Skeletal muscle satellite cell (primary cell): ENCODE results near the gene PPP1R3D.

Experiments used
- H3K27me3 ChIP-seq: 2 replicates; pipeline ENCODE4 v1.7.0; 2013; ENCODE audit warnings: low read length; ENCODE audit not compliant: control insufficient read depth, insufficient read depth
- H3K36me3 ChIP-seq: 2 replicates; pipeline ENCODE4 v1.7.0; 2013; ENCODE audit warnings: mild to moderate bottlenecking, control low read depth, low read length; ENCODE audit not compliant: insufficient read depth
- H3K4me1 ChIP-seq: 2 replicates; pipeline ENCODE4 v1.7.0; 2013; ENCODE audit warnings: low read length; ENCODE audit not compliant: control insufficient read depth, insufficient read depth
- H3K4me2 ChIP-seq: 2 replicates; pipeline ENCODE4 v1.7.0; 2013; ENCODE audit warnings: mild to moderate bottlenecking, low read length
- H3K4me3 ChIP-seq: 2 replicates; pipeline ENCODE4 v1.7.0; 2013; ENCODE audit warnings: low read length
- H3K9ac ChIP-seq: 2 replicates; pipeline ENCODE4 v1.7.0; 2013; ENCODE audit warnings: mild to moderate bottlenecking, low read depth, low read length, moderate library complexity
- H3K9me3 ChIP-seq: replicated peaks from 2 replicates; pipeline ENCODE4 v1.7.0; 2013; ENCODE audit warnings: mild to moderate bottlenecking, control low read depth, low read length

Gene PPP1R3D

DNA sequence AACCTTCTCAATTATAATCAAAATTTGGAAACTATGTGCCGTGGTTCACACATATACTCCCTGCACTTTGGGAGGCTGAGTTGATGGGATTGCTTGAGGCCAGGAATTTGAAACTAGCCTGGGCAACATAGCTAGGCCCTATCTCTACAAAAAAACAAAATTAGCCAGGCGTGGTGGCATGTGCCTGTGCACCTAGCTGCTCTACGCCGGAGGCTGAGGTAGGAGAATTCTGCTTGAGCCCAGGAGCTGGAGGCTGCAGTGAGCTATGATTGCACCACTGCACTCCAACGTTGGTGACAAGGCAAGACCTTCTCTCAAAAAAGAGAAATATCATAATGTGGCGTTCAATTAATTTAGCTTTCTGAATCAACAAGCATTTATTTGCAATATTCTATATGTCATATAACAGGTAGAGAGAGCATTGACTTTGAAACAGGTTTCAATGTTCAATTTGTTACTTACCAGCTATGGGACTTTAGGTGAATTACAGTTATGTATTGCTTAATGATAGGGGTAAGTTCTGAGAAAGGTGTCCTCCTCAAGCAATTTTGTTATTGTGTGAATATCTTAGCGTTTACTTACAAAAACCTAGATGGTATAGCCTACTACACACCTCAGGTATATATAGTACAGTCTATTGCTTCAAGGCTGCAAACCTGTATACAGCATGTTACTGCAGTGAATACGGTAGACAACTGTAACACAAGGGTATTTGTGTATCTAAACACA, 4.5 kb downstream of the PPP1R3D start:
- H3K36me3 ChIP-seq, result no peaks in the 10 kb centered on the region
- no peak overlapping the region for H3K4me2 ChIP-seq
- H3K9ac ChIP-seq, result no peak overlapping the region
- no peaks in the 10 kb centered on the region for H3K9me3 ChIP-seq
- H3K4me1 ChIP-seq, result peaks cover 25% of the 10 kb centered on the region
- no peaks in the 10 kb centered on the region for H3K27me3 ChIP-seq
- no peak overlapping the region for H3K4me3 ChIP-seq

DNA sequence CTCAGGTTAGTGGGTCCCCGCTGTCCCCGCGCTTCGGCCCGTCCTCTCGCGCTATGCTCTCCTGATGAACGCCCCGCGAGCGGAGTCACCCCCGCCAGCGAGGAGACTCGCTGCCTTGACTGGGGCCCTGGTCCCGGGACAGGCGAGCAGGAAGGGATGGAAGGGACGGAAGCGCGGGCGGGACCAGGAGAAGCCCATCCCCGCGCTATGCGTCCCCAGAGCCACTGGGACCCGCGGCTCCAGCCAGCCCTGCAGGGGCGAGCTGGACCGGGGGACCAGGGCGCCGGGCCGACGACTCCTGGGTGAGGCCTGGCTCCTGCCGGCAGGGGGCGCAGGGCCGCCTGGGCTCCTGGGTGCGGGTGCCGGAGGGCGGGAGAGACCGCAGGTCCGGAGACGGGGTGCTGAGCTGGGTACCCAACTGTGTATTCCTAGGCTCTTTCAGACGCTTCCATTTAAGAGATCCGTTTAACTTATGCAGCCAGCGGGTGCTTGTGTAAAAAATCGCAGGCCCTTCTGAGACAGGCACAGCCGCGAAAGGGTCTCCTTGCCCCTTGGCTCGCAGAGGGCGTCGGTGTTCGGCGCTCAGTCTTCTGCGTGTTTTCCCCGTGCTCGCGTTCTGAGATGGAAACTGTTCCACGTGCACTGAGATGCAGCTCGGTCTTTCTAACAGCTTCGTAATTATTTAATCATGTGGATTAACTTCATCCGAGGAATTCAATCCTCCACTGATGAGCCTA, 6.1 kb downstream of the PPP1R3D start:
- H3K4me3 ChIP-seq, result peak overlapping the region; percentile 81
- no peaks in the 10 kb centered on the region for H3K36me3 ChIP-seq
- H3K9ac ChIP-seq, result peak overlapping the region; percentile 69
- no peaks in the 10 kb centered on the region for H3K27me3 ChIP-seq
- no peaks in the 10 kb centered on the region for H3K9me3 ChIP-seq
- H3K4me2 ChIP-seq, result peak overlapping the region; percentile 98
- H3K4me1 ChIP-seq, result peaks cover 20% of the 10 kb centered on the region

DNA sequence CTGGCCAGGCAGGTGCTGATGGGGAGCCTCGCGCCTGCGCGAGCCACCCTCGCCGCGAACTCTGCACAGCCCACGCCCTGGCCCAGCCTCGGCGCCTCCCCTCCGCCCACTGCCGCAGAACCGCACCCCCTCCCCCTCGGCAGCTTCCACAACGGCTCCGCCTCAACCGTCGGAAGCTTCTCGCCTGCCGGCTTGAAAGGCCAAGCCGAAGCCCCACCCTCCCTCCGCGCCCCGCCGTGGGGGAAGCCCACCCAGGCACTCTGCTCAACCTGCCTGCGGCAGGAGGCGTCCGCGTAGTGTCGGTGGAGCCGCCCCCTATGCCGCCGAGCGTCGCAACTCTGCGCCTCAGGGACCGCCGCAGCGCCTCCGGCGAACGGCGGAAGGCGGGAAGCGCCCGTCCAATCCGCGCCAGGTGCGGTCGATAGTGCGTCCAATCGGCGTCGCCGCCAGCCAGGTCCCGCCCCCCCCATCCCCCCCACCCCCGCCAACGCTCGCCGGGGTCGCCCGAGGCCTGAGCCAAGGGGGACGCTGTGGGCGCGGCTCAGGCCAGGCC, 6.7 kb downstream of the PPP1R3D start, which contains the start of gene SYCP2:
TSS of gene SYCP2 (minus strand) at position 342 of the 553 bp plus-strand sequence. CDS start 11,224 bp downstream, outside the sequence.
- H3K4me1 ChIP-seq, result peaks cover 13% of the 10 kb centered on the region
- peak within 1 kb of the TSS; percentile 98 for H3K4me2 ChIP-seq
- H3K9me3 ChIP-seq, result no peaks in the 10 kb centered on the region
- H3K4me3 ChIP-seq, result peak within 1 kb of the TSS; percentile 81
- peak within 1 kb of the TSS; percentile 69 for H3K9ac ChIP-seq
- H3K36me3 ChIP-seq, result no peaks in the 10 kb centered on the region
- H3K27me3 ChIP-seq, result no peaks in the 10 kb centered on the region

DNA sequence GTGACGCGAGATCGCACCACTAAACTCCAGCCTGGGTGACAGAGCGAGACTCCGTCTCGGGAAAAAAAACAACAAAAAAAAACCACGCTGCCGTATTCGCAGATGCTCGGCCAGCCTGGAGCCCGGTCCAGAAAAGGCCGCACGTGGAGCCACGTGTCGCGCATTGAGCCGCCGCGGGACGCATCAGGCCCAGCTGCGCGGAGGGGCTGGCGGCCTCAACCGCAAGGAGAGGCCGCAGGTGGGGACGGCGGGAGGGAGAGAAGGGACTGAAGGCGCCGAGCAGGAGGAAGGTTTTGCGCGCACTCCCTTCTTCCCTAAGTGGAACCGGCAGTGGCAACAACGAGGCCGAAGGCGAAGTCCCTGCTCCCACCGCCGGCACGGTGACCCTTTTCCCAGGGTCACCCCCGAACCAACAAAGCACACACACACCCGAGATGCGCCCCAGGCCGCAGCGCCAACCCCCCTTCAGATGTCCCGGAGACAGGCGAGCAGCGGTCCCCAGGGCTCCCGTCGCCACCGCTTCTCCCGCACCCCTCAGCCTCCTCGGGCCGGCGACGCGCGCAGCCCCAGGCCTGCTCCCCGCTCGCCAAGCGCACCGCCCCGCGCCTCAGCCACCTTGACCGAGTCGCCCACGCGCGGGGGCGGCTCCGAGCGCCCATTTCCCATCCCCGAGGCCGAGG, 7.3 kb downstream of the PPP1R3D start:
- Histone ChIP-seq H3K9ac (no peak overlapping the region), H3K9me3 (no peaks in the 10 kb centered on the region), H3K4me1 (peaks cover 7% of the 10 kb centered on the region), H3K4me3 (no peak overlapping the region), H3K4me2 (no peak overlapping the region), H3K27me3 (peaks cover 3% of the 10 kb centered on the region), H3K36me3 (no peaks in the 10 kb centered on the region)

DNA sequence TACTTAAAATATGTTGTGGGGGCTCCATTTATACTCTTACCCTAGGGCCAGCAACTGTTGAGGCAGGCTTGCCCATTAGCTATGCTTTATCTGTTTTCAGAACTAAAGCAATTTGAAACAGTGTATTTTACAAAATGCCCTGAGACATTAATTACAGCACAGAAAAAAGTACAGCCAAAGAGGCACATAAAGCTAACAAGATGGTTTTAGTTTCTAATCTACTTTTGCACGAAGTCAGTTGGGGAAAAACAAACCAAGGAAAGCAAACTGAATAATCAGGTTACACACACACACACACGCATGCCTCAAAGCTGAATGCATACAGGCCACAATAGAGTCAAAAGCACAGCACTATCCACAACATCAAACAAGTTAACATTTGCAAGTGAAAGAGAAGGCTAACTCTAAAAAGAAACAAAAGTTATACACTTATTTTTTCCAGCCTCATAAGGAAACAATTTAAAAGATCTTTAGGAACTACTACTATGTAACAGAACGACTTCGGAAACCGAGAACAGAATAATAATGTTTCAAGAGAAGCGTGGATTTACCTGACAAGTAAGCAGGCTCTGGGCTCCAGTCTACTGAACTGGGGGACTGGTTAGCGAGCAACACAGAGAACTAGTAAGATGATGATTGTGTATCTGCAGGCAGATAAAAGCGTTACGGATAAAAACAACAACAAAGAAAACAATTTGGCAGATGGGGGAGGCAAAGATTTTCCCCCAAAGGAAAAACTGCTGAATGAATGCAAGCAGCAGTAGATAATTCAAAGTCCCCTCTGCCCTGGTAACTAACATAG, 8.4 kb downstream of the PPP1R3D start:
- no peaks in the 10 kb centered on the region for H3K36me3 ChIP-seq
- no peaks in the 10 kb centered on the region for H3K9me3 ChIP-seq
- H3K4me2 ChIP-seq, result no peak overlapping the region
- H3K4me1 ChIP-seq, result peaks cover 4% of the 10 kb centered on the region
- peaks cover 12% of the 10 kb centered on the region for H3K27me3 ChIP-seq
- no peak overlapping the region for H3K9ac ChIP-seq
- no peak overlapping the region for H3K4me3 ChIP-seq

DNA sequence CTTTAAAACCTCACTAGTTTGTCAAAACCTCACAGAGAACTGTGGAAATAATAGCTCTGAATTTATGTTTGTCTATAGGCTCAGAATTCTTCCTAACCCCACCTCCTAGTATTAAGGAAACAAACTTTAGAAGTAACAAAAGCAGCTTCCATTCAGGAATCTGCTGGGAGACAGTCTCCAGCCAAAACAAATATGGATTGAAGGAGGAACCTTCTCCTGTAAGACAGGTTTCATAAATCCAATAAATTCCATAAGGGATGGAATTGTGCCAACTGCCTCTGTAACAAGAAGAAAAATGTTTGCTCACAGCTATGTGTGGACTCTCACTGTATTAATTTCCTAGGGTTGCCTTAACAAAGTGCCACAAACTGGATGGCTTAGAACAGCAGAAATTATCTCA, 14.2 kb downstream of the PPP1R3D start:
- Histone ChIP-seq H3K4me3 (no peak overlapping the region), H3K36me3 (no peaks in the 10 kb centered on the region), H3K4me1 (no peaks in the 10 kb centered on the region), H3K9me3 (no peaks in the 10 kb centered on the region), H3K9ac (no peak overlapping the region), H3K27me3 (peaks cover 30% of the 10 kb centered on the region), H3K4me2 (no peak overlapping the region)

DNA sequence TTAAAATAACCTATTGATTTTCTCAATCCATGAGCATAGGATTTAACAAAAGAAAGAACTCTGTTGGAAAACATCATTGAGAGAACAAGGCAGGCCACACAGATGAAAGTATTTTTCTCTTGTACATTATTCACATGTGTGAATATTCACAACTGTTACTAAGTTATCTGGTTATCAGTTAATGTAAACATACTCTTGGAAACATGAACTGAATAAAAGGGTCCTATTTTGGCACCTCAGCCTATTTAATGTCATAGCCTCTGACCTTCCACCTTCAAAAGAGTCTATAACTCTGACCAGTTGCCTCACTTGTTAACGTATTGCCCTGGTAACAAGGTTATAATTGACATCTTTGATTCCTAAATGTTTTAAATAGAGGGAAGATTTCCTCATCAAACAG, 14.7 kb downstream of the PPP1R3D start:
- Histone ChIP-seq H3K9me3 (no peaks in the 10 kb centered on the region), H3K4me1 (no peaks in the 10 kb centered on the region), H3K9ac (no peak overlapping the region), H3K36me3 (no peaks in the 10 kb centered on the region), H3K27me3 (peaks cover 30% of the 10 kb centered on the region), H3K4me2 (no peak overlapping the region), H3K4me3 (no peak overlapping the region)

DNA sequence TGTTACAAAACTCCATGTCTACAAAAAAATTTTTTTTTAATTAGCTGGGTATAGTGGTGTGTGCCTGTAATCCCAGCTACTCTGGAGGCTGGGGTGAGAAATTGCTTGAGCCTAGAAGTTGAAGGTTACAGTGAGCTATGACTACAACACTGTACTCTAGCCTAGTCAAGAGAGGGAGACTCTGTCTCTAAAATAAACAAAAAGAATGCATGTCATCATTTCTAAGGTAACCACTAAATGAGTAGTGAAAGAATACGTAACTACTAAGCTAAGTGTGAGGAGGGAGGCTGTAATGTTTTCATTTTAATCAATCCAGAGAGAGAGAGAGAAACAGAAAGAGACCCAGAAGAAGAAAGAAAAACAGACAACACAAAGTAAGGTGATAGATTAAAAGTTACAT, 16.6 kb downstream of the PPP1R3D start:
- Histone ChIP-seq H3K4me2 (no peak overlapping the region), H3K9me3 (no peaks in the 10 kb centered on the region), H3K9ac (no peak overlapping the region), H3K4me3 (no peak overlapping the region), H3K36me3 (no peaks in the 10 kb centered on the region), H3K4me1 (no peaks in the 10 kb centered on the region), H3K27me3 (peaks cover 30% of the 10 kb centered on the region)

DNA sequence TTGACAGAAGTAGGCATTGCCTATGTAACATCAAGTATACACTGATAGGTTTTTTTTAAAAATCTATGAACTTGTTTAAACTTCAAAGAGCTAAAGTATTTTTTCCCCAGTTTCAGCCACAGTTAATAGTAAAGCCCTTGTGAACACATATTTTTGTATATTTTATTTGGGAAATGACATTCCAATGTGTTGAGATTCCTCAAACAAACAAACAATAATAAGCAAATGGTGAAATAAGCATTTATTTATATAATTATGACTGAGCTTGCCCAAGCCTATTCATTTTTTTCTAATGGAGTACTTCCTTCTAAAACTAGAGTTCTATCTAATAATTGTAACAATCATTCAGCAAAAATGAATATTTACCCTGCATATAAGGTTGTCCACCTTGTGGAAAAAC, 19.2 kb downstream of the PPP1R3D start:
- Histone ChIP-seq H3K4me1 (no peaks in the 10 kb centered on the region), H3K9me3 (no peaks in the 10 kb centered on the region), H3K9ac (no peak overlapping the region), H3K4me3 (no peak overlapping the region), H3K27me3 (peaks cover 14% of the 10 kb centered on the region), H3K4me2 (no peak overlapping the region), H3K36me3 (no peaks in the 10 kb centered on the region)

DNA sequence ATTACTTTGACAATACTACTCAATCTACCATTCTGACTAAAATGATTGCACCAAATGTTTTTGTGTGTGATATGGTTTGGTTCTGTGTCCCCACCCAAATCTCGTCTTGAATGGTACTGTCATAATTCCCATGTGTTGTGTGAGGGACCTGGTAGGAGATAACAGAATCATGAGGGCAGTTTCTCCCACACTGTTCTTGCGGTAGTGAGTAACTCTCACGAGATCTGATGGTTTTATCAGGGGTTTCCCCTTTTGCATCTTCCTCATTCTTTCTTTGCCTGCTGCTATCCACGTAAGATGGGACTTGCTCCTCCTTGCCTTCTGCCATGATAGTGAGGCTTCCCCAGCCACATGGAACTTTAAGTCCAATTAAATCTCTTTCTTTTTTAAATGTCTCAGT, 27.5 kb downstream of the PPP1R3D start:
- Histone ChIP-seq H3K9ac (no peak overlapping the region), H3K4me2 (no peak overlapping the region), H3K4me3 (no peak overlapping the region), H3K36me3 (no peaks in the 10 kb centered on the region), H3K9me3 (no peaks in the 10 kb centered on the region), H3K4me1 (no peaks in the 10 kb centered on the region), H3K27me3 (no peaks in the 10 kb centered on the region)

DNA sequence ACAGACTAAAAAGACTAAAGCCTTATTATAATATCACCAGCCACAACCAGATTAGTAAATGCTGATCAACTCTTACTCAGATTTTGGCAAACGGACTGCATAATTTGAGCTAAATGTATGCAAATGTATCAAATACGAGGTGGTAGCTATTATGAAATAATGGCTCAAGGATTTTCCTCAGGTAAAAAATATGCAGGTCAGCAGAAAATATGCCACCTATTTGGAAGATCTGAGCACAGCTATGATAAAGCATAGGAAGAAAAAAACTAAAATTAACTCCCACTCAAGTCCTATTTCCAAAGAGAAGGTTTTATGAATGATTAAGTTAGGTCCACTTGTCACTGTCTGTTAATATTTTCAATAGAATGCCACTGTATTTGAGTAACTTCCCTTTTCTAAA, 29.1 kb downstream of the PPP1R3D start:
- no peaks in the 10 kb centered on the region for H3K36me3 ChIP-seq
- no peaks in the 10 kb centered on the region for H3K9me3 ChIP-seq
- H3K9ac ChIP-seq, result no peak overlapping the region
- no peak overlapping the region for H3K4me2 ChIP-seq
- H3K4me3 ChIP-seq, result no peak overlapping the region
- peaks cover 4% of the 10 kb centered on the region for H3K27me3 ChIP-seq
- no peaks in the 10 kb centered on the region for H3K4me1 ChIP-seq
